ENCODE measurements around the gene C1QTNF5.
A peak's percentile ranks its signal among the peaks of the same experiment; 100 is the strongest.

C1QTNF5 gene

DNA sequence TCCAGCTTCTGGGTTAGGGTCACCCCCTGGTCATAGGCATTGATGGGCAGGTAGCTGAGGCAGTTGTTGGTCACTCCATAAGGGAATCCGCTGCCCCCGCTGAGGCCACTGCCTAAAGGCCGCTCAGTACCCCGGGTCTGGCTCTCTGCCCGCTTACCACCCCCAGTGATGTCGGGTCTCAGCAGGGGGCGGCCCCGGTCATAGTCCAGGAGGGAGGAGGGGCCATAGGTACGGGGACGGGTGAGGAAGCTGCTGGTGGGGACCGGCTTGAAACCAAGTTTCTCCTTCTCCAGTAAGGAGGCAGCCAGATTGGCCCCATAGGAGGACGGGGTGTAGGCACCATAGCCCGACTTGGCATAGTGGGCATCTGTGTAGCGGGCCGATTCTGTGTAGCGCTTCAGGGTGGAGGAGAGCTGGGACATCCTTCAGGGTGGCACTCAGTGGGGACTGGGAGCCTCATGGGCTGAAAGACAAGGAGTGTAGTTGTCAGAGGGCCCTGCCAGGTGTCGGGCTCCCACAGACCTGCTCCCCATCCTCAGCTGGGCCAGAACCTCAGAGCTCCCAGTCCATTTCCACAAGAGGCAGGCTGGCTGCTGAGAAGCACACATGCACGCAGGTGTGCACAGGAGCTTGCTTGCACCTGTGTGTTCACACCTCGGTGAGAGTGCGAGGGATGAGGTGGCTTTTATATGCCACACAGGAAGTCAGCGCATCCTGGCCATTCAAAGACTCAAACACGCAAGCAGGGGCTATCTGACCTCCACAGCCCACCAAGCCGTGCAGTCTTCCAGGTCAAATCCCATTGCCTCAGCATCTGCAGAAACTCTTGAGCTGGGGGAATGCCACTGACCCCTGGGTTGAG, 32.6 kb upstream of the C1QTNF5 start:
- no peak for DNase-seq (ENCODE audit: low read depth, low spot score)

DNA sequence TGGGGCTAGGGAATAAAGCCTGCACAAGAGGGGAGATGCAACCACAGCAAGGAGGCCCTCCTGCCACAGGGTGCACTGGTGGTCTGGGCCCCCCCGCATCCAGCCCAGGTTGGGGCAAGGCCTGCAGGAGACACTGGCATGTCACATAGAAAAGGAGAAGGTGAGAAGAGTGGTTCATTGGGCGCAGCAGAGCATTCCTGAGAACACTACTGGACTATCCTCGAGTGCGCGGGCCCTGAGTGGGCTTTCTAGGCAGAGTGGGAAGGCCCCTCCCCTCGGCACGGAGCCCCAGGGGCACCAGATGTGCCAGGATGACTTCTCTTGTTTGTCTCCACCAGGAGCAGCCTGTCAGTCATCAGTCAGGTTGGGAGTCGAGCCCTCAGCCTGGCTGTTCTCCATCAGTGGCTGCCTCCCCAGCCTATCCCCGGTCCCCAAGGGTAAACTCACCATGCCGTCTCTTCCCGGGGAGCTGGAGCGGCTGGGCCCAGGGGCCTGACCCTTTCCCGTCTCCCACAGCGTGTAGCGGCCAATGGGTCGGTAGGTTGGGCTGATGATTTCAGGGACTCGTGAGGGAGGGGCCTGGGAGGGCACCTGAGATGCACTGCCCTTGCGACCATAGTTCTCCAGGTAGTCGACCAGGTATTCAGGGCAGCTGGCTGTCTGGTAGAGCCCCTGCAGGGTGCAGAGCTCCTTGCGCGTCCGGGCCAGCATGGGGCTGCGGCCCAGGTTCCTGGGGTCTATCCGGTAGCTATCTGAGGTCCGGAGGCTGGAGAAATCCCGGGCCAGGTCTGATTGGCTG, 31.8 kb upstream of the C1QTNF5 start:
- no peak for DNase-seq (ENCODE audit: low read depth, low spot score)

DNA sequence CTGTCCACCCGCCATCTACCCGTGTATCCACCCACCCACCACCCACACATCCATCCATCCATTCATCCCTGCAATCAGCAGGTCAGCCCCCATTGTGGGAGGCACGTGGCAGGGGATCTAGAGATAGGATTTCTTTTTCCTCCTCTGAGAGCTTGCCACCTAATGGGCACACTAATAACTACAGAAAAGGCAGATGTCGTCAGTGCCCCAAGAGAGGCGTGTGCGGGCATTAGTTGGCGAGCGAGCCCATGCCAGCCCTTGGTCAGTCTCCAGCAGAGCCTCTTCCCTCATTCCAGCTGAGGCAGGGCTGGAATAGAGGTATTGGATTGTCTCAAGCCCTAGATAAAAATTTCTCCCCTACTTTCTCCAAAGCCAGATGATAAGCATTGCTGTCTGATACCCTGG, 31.1 kb upstream of the C1QTNF5 start:
- DNase-seq (ENCODE audit: low read depth, low spot score): no peak

DNA sequence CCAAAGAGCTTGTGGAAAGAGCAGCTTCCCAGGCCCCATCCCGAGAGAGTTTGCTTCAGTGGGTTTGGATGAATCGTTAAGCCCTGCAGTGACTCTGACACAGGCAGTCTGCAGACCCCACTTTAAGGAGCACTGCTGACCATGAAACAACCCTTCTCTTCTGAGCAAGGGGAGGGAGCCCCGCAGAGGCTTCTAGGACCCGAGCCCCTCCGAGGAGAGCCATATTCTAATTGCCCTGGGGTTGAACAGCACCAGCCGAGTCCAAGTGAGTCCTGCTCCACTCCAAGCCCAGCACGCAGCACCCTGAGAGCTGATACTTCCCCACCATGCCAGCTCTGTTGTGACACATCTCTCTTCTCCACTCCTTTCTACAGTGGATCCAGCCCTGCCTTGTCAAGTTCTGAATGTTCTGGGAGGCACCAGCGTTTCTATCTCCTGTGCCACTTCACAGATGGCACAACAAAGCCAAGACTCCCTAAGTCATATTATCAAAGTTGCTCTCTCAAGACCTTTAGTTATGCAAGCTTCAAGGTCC, 30.5 kb upstream of the C1QTNF5 start:
- no peak for DNase-seq (ENCODE audit: low read depth, low spot score)

DNA sequence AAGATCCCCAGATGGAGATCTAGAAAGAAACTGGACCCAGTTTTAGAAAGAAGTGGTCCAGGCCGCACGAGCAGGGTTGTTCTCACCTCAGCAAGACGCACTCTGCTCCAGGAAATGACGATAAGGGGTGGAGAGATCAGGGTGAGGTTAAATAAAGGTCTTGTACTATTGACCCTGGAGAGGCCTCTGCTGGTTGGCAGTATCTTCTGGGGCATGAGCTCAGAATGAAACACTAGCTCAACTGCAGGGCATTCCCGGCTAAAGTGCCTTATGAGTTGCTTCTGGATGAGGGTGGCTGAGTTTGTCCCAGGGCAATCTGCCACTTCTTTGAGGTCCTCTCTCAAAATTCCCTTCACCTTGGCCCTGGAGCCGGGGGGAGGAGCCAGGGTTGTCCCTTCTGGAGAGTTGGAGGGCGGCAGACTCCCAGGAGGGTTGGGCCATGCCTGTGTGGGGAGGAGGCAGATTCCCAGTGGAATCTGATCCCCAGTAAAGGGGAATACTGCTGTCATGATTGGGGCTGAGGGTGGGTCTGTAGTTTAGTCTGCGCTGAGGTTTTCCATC, 29.9 kb upstream of the C1QTNF5 start:
- DNase-seq (ENCODE audit: low read depth, low spot score): peak; percentile 19

DNA sequence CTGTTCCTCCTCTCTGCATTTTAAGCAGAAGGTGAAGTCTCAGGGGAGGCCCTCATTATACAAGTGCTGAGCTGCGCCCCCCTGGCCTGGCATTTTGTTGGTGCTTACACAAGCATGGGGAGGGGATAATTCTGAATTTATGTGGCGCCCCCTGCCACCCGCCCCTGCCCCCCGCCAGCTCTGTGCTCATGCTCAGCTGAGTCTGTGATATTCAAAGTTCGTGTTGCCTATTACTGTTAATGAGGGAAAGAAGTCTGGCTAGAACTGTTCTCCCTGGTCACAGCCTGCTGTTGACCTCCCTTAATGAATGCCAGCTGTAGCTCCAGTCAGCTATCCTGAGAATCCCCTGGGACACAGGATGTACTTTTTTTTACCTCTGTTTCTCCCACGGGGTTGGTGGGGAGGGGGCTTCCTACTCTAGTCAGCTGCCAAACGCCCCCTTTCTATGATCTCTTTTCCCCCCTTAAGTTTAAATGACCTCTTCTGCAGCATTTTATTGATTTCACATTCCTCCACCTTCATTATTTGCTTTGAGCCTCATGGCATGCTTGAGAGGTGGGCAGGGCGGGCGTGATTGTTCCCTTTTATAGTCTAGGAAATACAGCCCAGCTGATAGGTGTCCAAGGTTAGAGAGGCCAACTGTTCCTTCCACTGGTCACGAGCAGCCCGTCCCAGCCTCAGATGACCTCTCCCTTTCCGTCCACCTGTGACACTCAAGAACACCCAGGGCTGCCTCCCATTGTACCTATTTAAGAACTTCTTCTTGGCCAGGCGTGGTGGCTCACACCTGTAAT, 28.6 kb upstream of the C1QTNF5 start:
- no peak for DNase-seq (ENCODE audit: low read depth, low spot score)

DNA sequence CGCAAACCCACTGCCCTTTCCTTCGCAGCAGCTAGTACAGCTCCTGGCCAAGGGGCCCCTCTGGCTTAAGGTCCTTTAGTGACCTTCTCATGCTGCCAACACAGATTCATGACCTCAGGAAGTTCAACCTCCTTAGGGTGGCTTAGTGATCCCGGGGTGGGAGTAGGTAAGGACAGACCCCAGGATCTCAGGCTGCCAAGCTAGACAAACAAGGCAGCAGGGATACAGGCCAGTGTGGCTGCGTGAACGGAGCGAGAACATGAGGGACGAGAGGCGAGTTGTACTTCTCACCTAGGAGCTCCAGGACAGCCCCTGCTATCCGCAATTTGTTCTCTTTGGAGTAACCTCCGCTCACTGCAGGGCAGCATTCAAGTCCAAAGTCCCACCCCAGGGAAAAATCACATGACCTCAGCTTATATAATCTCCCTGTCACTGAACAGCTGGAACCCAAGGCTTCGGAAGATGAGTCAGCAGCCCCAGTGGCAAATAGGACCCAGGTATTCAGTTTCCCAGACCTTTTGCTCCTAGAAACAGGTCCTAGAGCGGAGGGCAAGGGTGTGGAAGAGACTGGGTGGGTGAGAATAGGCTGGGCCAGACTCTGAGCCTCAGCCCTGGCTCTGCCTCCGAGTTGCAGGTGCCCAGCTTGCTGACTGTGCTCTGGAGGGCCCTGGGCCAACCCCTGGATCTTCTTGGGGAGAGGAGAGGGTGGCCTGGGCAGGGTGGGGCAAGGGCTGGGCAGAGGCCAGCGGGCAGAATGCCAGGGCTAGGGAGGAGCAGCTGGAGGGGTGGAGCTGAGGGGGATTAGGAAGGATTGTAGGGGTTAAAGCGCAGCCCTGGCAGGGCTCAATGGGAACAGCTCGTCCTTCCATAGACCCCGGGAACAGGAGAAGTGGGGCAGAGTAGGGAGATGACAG, 27.7 kb upstream of the C1QTNF5 start:
- no peak for DNase-seq (ENCODE audit: low read depth, low spot score)

DNA sequence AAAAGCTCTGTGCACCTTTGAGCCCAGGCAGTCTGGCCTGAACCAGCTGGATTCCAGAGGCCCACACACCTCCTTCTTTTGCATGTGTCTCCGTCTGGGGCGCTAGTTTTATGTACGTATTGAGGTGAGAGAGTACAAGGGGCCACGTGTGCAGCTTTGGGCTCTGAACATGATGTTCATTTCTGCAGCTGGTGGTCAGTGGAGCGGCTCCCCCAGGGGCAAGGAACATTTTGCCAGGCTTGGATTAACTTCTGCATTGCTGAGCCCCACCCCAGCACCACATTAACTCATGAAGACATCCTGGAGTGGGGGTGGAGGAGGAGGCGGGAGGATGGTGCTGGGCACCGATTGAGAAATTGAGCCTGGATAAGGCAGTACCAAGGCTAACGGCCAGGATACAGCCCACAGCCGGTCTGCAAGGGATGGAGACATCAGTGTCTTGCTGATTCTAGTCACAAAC, 27.0 kb upstream of the C1QTNF5 start:
- no peak for DNase-seq (ENCODE audit: low read depth, low spot score)

DNA sequence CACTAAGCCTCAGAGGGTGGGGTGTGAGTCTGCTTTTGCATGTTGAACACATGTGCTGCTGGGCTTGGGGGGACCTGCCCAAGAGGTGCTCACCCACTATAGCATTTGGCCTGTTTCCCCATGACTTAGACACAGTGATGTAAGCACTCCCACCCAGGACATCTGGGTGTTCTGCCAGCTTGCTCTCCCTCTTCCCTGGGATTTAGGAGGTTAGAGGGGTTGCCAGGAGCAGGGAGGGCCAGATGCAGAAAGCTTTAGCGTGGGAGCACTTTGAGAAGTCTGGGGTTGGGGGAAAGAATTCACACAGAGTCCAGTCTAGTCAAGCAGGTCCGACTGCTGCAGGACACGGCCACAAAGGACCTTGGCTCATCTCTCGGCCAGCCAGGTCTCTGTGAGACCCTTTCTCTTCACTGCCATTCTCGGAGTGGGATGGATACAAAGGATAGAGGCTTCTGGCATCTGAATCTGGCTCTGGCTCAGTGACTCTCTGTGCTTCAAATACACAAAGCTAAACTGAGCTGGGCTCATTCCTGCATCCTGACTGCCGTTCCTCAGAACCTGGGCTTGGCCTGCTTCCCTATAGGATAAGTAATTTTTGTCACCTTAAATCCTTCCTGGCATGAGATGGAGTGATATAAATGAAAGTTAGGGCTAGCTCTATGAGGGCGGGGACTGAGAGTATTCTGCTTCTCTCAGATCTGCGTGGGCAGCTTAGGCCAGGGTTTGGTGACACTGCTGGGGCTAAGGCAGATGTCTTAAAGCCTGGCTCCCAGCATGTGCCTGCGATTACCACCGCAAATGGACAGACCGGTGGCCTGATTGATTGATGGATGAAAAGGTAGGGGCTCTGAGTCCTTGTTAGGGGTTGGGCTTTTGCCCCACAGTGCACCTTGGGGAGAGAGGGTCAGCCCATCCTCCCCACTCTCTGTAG, 26.3 kb upstream of the C1QTNF5 start:
- DNase-seq (ENCODE audit: low read depth, low spot score): no peak

DNA sequence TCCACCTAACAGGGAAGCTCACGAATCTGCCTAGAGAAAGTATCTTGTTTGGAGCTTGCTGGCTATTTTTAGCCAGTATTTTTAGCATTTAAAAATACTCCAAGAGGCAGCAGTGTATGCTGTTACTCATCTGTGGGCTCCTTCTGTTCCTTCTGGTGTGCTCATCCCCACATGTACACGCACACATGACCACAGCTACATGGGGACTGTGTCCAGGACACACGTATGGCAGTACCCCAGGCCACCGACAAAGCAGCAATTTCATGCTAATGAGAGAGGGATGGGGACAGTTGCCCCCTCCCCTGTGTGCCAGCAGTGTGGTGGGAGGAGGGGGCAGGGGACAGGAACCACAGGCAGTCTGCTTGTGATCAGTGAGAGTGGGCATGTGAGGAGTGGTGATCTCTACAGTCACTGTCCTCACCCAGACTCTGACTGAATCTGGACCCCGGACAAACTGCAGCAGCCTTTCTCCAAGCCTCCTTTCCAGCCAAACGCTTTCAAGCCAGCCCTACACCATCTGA, 24.4 kb upstream of the C1QTNF5 start:
- DNase-seq (ENCODE audit: low read depth, low spot score): no peak

DNA sequence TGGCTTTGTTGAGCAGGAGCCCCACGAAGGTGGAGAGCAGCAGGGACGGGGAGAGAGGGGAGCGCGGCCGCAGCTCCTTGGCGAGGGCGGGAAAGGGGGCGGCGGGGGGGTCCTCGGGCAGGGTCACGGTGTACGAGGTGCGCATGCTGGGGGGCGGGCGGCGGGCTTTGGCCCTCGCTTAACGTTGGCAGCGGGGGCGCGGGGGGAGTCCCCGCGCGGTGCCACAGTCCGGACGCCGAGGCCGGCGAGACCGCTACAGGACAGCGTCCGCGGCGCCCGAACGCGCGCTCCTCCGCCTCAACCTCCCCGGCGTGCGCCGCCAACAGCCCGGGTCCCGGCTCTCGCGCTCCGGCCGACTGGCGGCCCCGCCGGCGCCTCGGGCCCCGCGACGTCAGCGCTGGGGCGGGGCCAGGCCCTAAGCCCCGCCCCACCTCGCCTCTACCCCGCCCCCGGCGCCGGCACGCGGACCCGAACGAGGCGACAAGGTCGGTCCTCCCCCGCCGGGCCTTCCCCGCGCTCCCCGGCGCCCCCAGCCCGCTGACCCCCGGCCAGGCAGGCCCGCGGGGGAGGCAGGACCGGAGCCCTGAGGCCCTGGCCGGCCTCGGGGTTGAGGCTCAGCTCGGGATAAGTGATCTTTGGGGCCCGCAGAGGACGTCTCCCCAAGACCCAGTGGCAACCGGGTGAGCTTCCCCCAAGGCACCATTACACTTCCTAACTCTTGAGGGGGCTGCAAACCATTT, 23.3 kb upstream of the C1QTNF5 start:
- DNase-seq (ENCODE audit: low read depth, low spot score): peak; percentile 35

DNA sequence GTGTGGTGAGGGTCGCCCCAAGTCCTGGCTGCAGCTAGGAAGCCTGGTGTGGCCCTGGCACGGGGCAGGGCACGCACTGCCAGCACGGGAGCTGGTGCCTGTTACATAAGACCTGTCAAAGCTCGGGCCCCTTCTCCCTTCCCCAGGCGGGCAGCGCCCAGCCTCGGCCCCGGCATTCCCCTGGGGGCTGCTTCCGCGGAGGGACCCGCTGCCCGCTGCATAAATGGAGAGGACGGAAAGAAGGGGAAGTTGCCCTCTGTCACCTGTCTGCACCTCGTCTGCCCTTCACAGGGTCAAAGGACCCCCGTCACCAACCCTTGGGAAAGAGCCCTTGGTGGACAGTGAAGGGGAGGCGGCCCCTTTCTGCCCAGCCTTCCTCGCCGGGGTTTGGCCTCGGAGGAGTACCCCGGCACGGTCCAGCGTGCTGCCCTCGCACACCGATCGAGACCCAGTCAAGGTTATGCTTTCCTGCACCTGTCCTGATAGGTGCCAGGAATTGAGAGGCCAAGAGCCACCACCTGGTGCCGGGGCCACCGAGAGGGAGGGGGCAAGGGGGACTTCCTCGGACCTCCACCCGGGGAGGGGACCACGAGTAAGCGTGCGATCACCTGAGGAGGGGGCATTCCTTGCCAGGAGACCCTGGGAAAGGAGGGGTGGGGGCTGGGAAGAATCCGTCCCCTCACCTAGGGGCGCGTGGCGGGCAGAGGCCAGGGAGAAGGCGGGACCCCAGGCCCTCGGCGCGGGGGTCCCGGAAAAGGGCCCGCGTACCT, 22.6 kb upstream of the C1QTNF5 start:
- DNase-seq (ENCODE audit: low read depth, low spot score): peak; percentile 18

DNA sequence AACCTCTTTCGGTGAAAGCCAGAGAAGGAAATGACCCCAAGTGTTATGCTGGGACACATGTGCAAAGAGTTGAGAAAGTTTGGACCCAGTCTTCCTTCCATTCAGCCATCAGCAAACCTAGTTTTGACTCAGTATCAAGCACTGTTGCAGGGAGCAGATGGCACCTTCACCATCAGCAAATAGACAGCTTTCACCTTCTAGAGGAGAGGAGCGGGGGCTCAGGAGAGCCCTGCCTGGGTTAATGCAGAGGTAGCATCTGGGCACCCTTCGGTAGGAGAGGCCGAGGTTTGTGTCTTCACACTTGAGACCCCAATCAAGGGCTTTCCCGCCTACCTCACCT, 22.0 kb upstream of the C1QTNF5 start:
- no peak for DNase-seq (ENCODE audit: low read depth, low spot score)

DNA sequence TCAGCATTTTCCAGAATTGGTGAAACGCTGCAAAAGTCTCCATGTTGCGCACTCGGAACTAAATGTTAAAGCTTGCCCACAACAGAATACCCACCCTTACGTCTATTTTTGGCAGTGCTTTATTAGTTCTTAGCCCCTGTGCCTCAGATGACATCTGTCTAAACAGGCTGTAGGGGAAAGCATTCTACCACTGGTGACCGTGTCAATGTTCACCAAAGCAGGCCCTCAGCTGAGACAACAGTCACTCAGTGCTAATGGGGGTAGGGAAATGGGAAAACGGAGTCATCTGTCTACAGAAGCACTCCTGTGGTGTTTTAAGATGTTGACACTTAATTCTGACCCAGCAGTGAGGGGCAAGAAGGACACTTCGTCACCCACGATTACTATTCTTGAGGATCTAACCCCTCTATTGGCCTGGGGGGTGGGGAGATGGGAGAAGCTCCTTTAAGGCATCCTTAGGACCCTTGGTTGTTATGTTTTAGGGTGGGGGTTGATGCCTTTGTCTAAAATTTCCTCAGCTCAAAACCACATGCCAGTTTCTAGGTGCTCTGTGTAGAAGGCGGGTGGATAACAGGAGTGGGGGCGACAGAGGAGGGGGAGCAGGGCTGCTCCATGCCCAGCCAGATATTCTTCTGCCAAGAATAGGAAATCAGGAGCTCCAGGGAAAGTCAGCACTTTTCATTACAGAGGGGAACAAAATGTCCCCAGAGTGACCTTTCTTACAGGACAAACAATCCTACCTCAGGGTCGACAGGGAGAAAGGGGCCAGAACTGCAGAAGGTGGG, 21.4 kb upstream of the C1QTNF5 start:
- DNase-seq (ENCODE audit: low read depth, low spot score): no peak

DNA sequence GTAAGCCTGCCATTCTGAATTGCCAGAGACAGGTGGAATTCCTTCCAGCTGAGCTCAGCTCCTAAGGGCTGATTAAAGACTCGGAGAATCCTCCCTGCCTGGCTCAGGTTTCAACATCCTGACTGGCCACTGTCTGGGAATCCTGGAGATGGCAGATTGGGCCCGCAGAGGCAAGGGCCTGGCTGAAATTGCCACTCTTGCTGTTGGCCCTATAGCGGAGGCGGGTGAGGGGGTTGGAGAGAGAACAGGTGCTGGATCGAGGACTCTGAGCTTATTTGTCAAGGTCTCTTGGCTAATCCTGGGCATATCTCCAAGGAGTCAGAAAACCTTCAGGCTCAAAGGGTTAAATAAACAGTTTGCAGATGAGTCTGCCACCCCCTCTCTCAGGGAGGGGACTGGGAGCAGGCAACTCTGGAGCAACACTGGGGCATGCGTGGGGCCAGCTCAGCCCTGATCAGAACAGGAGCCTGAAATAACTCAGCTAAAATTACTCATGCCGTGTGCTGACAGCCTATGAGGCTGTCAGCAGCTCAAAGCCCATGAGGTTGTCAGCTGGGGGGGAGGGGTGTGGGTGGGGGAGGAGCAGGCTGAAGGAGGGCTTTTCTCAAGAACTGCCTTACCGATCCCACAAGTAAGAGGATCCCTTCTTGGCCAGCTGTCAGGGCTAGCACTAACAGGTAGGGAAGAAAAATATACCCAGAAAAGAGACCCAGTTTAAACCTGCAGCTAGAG, 20.5 kb upstream of the C1QTNF5 start:
- DNase-seq (ENCODE audit: low read depth, low spot score): peak; percentile 90
